K562 (cell line): ENCODE results near the gene EMC9. TPM values are rescaled to one million over a fixed set of nuclear protein-coding genes. Genes with fewer than 3 reads are reported as not detected.

Source experiments
- ARID4B ChIP-seq: sonication (generic); formaldehyde crosslinking; IDR thresholded peaks from 2 replicates; pipeline ENCODE4 v1.8.0; 2022; ENCODE audit warnings: mild to moderate bottlenecking, missing genetic modification reagents
- ARNT ChIP-seq, 2 experiments: fragments of 450-650 bp; IDR thresholded peaks; 2 replicates each; pipeline ENCODE4 v1.6.1; 2016; ENCODE audit warnings: mild to moderate bottlenecking in 1 of 2
- C11orf30 ChIP-seq: fragments of 450-650 bp; IDR thresholded peaks from 2 replicates; pipeline ENCODE4 v1.6.1; 2016; ENCODE audit warnings: low read depth, mild to moderate bottlenecking
- CHD1 ChIP-seq: fragments of 200-600 bp; sonication (generic); IDR thresholded peaks from one replicate; pipeline ENCODE4 v1.6.1; 2012; ENCODE audit warnings: mild to moderate bottlenecking, moderate library complexity, low read length, inconsistent platforms
- FOXJ2 ChIP-seq: fragments of 200-800 bp; sonication (Bioruptor generic); IDR thresholded peaks from 2 replicates; pipeline ENCODE4 v1.6.1; 2016; ENCODE audit warnings: missing genetic modification characterization, missing compliant biosample characterization
- GABPB1 ChIP-seq: sonication (generic); formaldehyde crosslinking; IDR thresholded peaks from 2 replicates; pipeline ENCODE4 v1.8.0; 2022; ENCODE audit warnings: mild to moderate bottlenecking, missing genetic modification reagents
- HOXB6 ChIP-seq: fragments of 250-450 bp; sonication (Bioruptor Pico); IDR thresholded peaks from 2 replicates; pipeline ENCODE4 v1.5.1; 2022; ENCODE audit warnings: mild to moderate bottlenecking, borderline replicate concordance
- KDM5B ChIP-seq: fragments of 200-600 bp; sonication (generic); IDR thresholded peaks from 2 replicates; pipeline ENCODE4 v1.6.1; 2012; ENCODE audit warnings: low read depth, mild to moderate bottlenecking, moderate library complexity, low read length, control low read depth, inconsistent platforms; ENCODE audit not compliant: insufficient replicate concordance
- MAFF ChIP-seq: IDR thresholded peaks from 2 replicates; pipeline ENCODE4 v1.6.1; 2012; ENCODE audit warnings: low read length, improper control_type of control experiment
- MAFG ChIP-seq: fragments of 450-650 bp; conservative IDR thresholded peaks from 2 replicates; pipeline ENCODE4 v1.6.1; 2016; ENCODE audit warnings: missing genetic modification characterization, missing compliant biosample characterization
- MCM7 ChIP-seq, 2 experiments: fragments of 450-650 bp; IDR thresholded peaks; 2 replicates each; pipeline ENCODE4 v1.6.1; 2016 to 2018
- NFIC ChIP-seq: fragments of 450-650 bp; IDR thresholded peaks from 2 replicates; pipeline ENCODE4 v1.6.1; 2017; ENCODE audit warnings: mild to moderate bottlenecking, inconsistent platforms
- PCBP1 ChIP-seq: fragments of 200-400 bp; formaldehyde crosslinking; IDR thresholded peaks from 2 replicates; pipeline ENCODE4 v1.6.1; 2018; ENCODE audit warnings: mild to moderate bottlenecking, low read depth, low read length; ENCODE audit not compliant: poor library complexity, severe bottlenecking
- PHTF2 ChIP-seq: fragments of 250-450 bp; sonication (Bioruptor Pico); IDR thresholded peaks from 2 replicates; pipeline ENCODE4 v1.5.0; 2021; ENCODE audit warnings: mild to moderate bottlenecking
- SIX5 ChIP-seq, 2 experiments: IDR thresholded peaks; 2 replicates each; pipeline ENCODE4 v1.6.1; 2011; ENCODE audit warnings: low read length in 2 of 2, borderline replicate concordance in 1 of 2, low read depth in 1 of 2, mild to moderate bottlenecking in 1 of 2, moderate library complexity in 1 of 2; ENCODE audit not compliant: insufficient read depth in 1 of 2
- SNAPC5 ChIP-seq: fragments of 250-450 bp; sonication (Bioruptor Pico); IDR thresholded peaks from 2 replicates; pipeline ENCODE4 v1.8.0; 2021; ENCODE audit warnings: moderate library complexity, mild to moderate bottlenecking, inconsistent platforms
- SREBF1 ChIP-seq: fragments of 150-350 bp; IDR thresholded peaks from 2 replicates; pipeline ENCODE4 v1.6.1; 2014; ENCODE audit warnings: antibody characterized with exemption, low read depth, low read length, borderline replicate concordance
- SUPT5H ChIP-seq: fragments of 450-650 bp; IDR thresholded peaks from 2 replicates; pipeline ENCODE4 v1.6.1; 2016
- THAP7 ChIP-seq: fragments of 250-450 bp; sonication (Bioruptor Pico); IDR thresholded peaks from 2 replicates; pipeline ENCODE4 v1.5.0; 2021
- ZC3H4 ChIP-seq: sonication (generic); formaldehyde crosslinking; IDR thresholded peaks from 2 replicates; pipeline ENCODE4 v1.9.0; 2021; ENCODE audit warnings: missing genetic modification reagents, borderline replicate concordance
- ZC3H8 ChIP-seq: fragments of 450-650 bp; IDR thresholded peaks from 2 replicates; pipeline ENCODE4 v1.6.1; 2017
- ZNF121 ChIP-seq: sonication (generic); formaldehyde crosslinking; conservative IDR thresholded peaks from 2 replicates; pipeline ENCODE4 v1.8.0; 2022; ENCODE audit warnings: missing genetic modification reagents
- ZNF217 ChIP-seq: sonication (generic); formaldehyde crosslinking; IDR thresholded peaks from 2 replicates; pipeline ENCODE4 v1.8.0; 2022; ENCODE audit warnings: mild to moderate bottlenecking, missing genetic modification reagents
- ZNF239 ChIP-seq: fragments of 250-450 bp; sonication (Bioruptor Pico); IDR thresholded peaks from 2 replicates; pipeline ENCODE4 v1.4.0; 2020; ENCODE audit warnings: mild to moderate bottlenecking
- ZNF507 ChIP-seq: conservative IDR thresholded peaks from 2 replicates; pipeline ENCODE4 v1.6.1; 2017; ENCODE audit warnings: missing genetic modification characterization, missing compliant biosample characterization
- ZNF589 ChIP-seq: fragments of 200-800 bp; sonication (Bioruptor generic); IDR thresholded peaks from 2 replicates; pipeline ENCODE4 v1.6.1; 2016; ENCODE audit warnings: low read depth, missing genetic modification characterization, missing compliant biosample characterization
- polyA plus RNA-seq, 8 experiments: library from polyadenylated mRNA; depleted of rRNA in 4 of 8; stranded (reverse) in 5 of 8; unstranded in 3 of 8; fragments of >200 nt; fragmentation: Nextera tagmentation in 2 of 8; fragmentation: Illumina TruSeq in 1 of 8; extraction: Ambion mirVana in 2 of 8; extraction: Trizol in 1 of 8; gene quantifications; 2 replicates each; pipeline versions ENCODE4 v1.2.1 to v1.2.3, GENCODE V29; 2011 to 2014; ENCODE audit warnings: inconsistent platforms in 1 of 8, missing spikeins in 1 of 8
- total RNA-seq, 7 experiments: library from RNA; depleted of rRNA in 6 of 7; stranded (reverse); fragments of >200 nt in 6 of 7; fragmentation: Illumina TruSeq in 2 of 7; extraction: Trizol in 2 of 7; gene quantifications; 2 replicates each; pipeline versions ENCODE4 v1.2.1 to v1.2.3, GENCODE V29; 2011 to 2021; ENCODE audit warnings: low replicate concordance in 1 of 7

The EMC9 gene
- total and polyA plus RNA-seq, 9 of the 15 experiments (the other 6 are each of a cell fraction or from before 2014, with no cell fraction given), result 3.1 to 13.2 (median 7.8) TPM

GRCh38 chr14:24114532-24115421 is 26.6 kb downstream of the EMC9 start, which contains the start of the genes DCAF11 and NRL (continued):
- TF ChIP-seq MAFF (no peak), ARID4B (CRISPR knock-in tag) (peak; percentile 95), SREBF1 (no peak), ZC3H8 (no peak), CHD1 (no peak), MAFG (no peak), ZC3H4 (CRISPR knock-in tag) (no peak), NFIC (0 out of 2 replicates have a peak, but pooled peaks have one; percentile 2), ZNF589 (CRISPR knock-in tag) (no peak), THAP7 (no peak), ARNT (IDR thresholded peaks at IDR 0.05) (0 out of 4 replicates have a peak, but pooled peaks of 1 of the 2 experiments have one; percentile 10), SIX5 (IDR thresholded peaks at IDR 0.05; ENCODE audit: borderline replicate concordance in 1 of 2, insufficient read depth in 1 of 2, low read depth in 1 of 2, low read length in 2 of 2) (no peak), HOXB6 (CRISPR knock-in tag) (no peak), PHTF2 (CRISPR knock-in tag) (no peak), SNAPC5 (no peak), C11orf30 (no peak), SUPT5H (no peak; the same call in 1 of the 2 replicates), FOXJ2 (tag) (no peak), KDM5B (no peak), MCM7 (IDR thresholded peaks at IDR 0.05) (no peak), GABPB1 (CRISPR knock-in tag) (peak; percentile 70), ZNF239 (CRISPR knock-in tag) (no peak), ZNF121 (CRISPR knock-in tag) (no peak), ZNF217 (CRISPR knock-in tag) (no peak), PCBP1 (no peak), ZNF507 (tag) (no peak)
